Spleen (tissue), 11 donors: Measurements from ENCODE around the gene CD8B. TPM values are rescaled to one million over a fixed set of nuclear protein-coding genes. Genes with fewer than 3 reads are reported as not detected.
A peak's percentile ranks its signal among the peaks of the same experiment; 100 is the strongest.

Source experiments
- DNase-seq: peaks from one replicate; pipeline ENCODE4 v3.0.0-alpha.2; 2020
- H3K27ac ChIP-seq, 8 donors: fragments of 200-600 bp; sonication (generic) in 7 of 8; 1 replicate in 4 of 8; 2 replicates in 4 of 8; pipeline versions ENCODE4 v1.5.0 to v1.8.0; 2016 to 2021; ENCODE audit warnings: inconsistent platforms in 4 of 8, mild to moderate bottlenecking in 4 of 8, moderate library complexity in 1 of 8
- H3K27me3 ChIP-seq, 7 donors: fragments of 200-600 bp; sonication (generic) in 6 of 7; replicated peaks in 1 of 7; 1 replicate in 4 of 7; 2 replicates in 3 of 7; pipeline versions ENCODE4 v1.5.0 to v1.8.0; 2016 to 2021; ENCODE audit warnings: inconsistent platforms in 3 of 7, mild to moderate bottlenecking in 1 of 7
- H3K36me3 ChIP-seq, 6 donors: fragments of 200-600 bp; sonication (generic) in 5 of 6; 1 replicate in 4 of 6; 2 replicates in 2 of 6; pipeline versions ENCODE4 v1.5.0 to v1.8.0; 2016 to 2021; ENCODE audit warnings: inconsistent platforms in 2 of 6
- H3K4me1 ChIP-seq, 6 donors: fragments of 200-600 bp; sonication (generic) in 5 of 6; 1 replicate in 3 of 6; 2 replicates in 3 of 6; pipeline versions ENCODE4 v1.5.0 to v1.8.0; 2016 to 2021; ENCODE audit warnings: inconsistent platforms in 3 of 6
- H3K4me3 ChIP-seq, 8 donors: fragments of 200-600 bp; sonication (generic) in 7 of 8; 1 replicate in 4 of 8; 2 replicates in 4 of 8; pipeline versions ENCODE4 v1.5.0 to v1.8.0; 2016 to 2021; ENCODE audit warnings: inconsistent platforms in 4 of 8, mild to moderate bottlenecking in 4 of 8, moderate library complexity in 2 of 8
- H3K9me3 ChIP-seq, 8 donors: fragments of 200-600 bp; sonication (generic) in 7 of 8; 1 replicate in 4 of 8; 2 replicates in 4 of 8; pipeline versions ENCODE4 v1.5.0 to v1.8.0; 2016 to 2021; ENCODE audit warnings: inconsistent platforms in 4 of 8
- POLR2A ChIP-seq, 3 donors: fragments of 450-650 bp; IDR thresholded peaks; one replicate each; pipeline ENCODE4 v1.5.1; 2017; ENCODE audit warnings: antibody characterized with exemption in 3 of 3, mild to moderate bottlenecking in 1 of 3
- POLR2AphosphoS5 ChIP-seq, 3 donors: sonication (generic); formaldehyde crosslinking; IDR thresholded peaks; one replicate each; pipeline ENCODE4 v1.5.1; 2017; ENCODE audit warnings: antibody characterized with exemption in 3 of 3
- WGBS, 5 donors: extraction: QIAGEN DNeasy Blood & Tissue Kit in 3 of 5; methylation state at CpG; one replicate each; pipeline versions ENCODE4 v1.1.5 to v1.1.7; 2013 to 2018; 5-methylcytosine and 5-hydroxymethylcytosine counted together
- intact Hi-C: fragments of 100-400 bp; cut with DNase I; formaldehyde crosslinking; loops from one replicate; pipeline ENCODE4 v1.15.0; 2023; ENCODE audit warnings: low total_unique reads
- polyA plus RNA-seq, 3 donors: library from polyadenylated mRNA; stranded (reverse); fragments of 200-250 nt; gene quantifications; one replicate each; pipeline ENCODE4 v1.2.1, GENCODE V29; 2013
- total RNA-seq, 7 donors: library from RNA; depleted of rRNA in 3 of 7; stranded (reverse); fragments of >200 nt in 3 of 7; fragmentation: NEBNext Ultra II Directional in 4 of 7; extraction: Animal tissue kit (Norgen Biotek cat#: 25700) in 4 of 7; gene quantifications; one replicate each; pipeline versions ENCODE4 v1.1.0 to v1.2.1, GENCODE V29; 2016 to 2021
- TF ChIP-seq, protein P1 (sequence below), 11 experiments: fragments of 200-600 bp in 7 of 11; fragments of 450-650 bp in 4 of 11; sonication (generic) in 4 of 11; IDR thresholded peaks in 8 of 11; conservative IDR thresholded peaks in 3 of 11; 1 replicate in 7 of 11; 2 replicates in 4 of 11; pipeline versions ENCODE4 v1.4.0 to v1.8.0; 2016 to 2021; ENCODE audit warnings: antibody characterized with exemption in 11 of 11, inconsistent platforms in 4 of 11, mild to moderate bottlenecking in 1 of 11
- donor health status: healthy with polysubstance abuse.
- donor health status: DM: no; HTN: no; CAD: no; lungs with moderate emphysema.
- donor health status: DM: no; HTN: no; CAD: no.
- donor health status: Bipolar disorder and iron deficiency.
- donor health status: healthy.
- donor health status: DM: no; HTN: no; CAD: no.
- donor health status: DM: yes; HTN: yes; CAD: no.

The CD8B gene
- total and polyA plus RNA-seq, 10 donors: 5.0 to 24.3 (median 17.0) TPM

DNA sequence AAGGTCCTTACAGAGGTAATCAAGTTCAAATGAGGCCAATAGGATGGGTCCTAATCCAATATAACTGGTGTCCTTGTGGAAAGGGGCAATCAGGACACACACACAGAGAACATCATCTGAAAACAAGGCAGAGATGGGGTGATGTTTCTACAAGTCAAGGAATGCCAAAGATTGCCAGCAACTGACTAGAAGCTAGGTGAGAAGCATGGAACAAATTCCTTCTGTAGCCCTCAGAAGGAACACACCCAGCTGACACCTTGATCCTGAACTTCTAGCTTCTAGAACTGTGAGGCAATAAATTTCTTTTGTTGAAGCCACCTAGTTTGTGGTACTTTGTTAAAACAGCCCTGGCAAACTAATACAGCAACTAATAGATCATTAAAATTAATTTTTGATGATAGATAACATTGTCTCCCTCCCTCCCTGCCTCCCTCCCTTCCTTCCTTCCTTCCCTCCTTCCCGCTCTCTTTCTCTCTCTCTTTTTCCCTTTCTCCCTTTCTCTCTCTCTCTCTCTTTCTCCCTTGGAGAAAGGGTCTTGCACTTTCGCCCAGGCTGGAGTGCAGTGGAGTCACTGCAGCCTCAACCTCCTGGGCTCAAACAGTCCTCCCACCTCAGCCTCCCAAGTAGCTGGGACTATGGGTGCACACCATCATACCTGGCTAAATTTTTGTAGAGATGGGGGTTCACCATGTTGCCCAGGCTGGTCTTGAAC, 60.7 kb downstream of the CD8B start:
- no peak for DNase-seq
- WGBS, 5 donors: 73 to 88% (median 79%) methylated on average over 2 of the region's 2 CpGs
- TF ChIP-seq, protein P1, sequence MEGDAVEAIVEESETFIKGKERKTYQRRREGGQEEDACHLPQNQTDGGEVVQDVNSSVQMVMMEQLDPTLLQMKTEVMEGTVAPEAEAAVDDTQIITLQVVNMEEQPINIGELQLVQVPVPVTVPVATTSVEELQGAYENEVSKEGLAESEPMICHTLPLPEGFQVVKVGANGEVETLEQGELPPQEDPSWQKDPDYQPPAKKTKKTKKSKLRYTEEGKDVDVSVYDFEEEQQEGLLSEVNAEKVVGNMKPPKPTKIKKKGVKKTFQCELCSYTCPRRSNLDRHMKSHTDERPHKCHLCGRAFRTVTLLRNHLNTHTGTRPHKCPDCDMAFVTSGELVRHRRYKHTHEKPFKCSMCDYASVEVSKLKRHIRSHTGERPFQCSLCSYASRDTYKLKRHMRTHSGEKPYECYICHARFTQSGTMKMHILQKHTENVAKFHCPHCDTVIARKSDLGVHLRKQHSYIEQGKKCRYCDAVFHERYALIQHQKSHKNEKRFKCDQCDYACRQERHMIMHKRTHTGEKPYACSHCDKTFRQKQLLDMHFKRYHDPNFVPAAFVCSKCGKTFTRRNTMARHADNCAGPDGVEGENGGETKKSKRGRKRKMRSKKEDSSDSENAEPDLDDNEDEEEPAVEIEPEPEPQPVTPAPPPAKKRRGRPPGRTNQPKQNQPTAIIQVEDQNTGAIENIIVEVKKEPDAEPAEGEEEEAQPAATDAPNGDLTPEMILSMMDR (IDR thresholded peaks at IDR 0.05 in 8 of 11, conservative IDR thresholded peaks at IDR 0.05 in 3 of 11): no peak
- no peak for TF ChIP-seq POLR2A (IDR thresholded peaks at IDR 0.05)
- no peak for TF ChIP-seq POLR2AphosphoS5 (IDR thresholded peaks at IDR 0.05)
- no peak overlapping the region for H3K4me3 ChIP-seq
- H3K27ac ChIP-seq: no peak overlapping the region
- no peaks in the 10 kb centered on the region for H3K27me3 ChIP-seq
- H3K9me3 ChIP-seq: peaks cover 3 to 23% (median 19%) of the 10 kb centered on the region in 8 donors
- intact Hi-C loops: no loop called here
- H3K4me1 ChIP-seq: no peaks in the 10 kb centered on the region
- H3K36me3 ChIP-seq: peaks cover 0 to 20% (median 4%) of the 10 kb centered on the region in 6 donors

DNA sequence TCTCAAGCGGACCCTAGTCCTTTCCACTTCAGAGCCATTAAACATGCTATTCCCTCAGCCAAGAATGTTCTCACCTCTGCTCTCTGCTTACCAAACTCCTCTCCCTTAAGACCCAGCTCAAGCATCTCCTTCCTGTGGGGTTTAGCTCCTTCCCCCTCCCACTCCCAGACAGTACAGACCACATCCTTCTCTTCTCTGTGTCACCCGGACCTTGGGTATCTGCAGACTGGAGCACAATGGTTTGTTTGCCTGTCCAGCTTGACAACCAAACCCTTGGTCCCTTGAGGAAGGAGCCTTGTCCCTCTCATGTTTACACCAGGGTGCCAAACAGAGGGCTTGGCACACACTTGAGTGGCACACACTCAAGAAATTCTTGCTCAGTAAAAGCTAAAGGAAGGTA, 66.8 kb downstream of the CD8B start:
- whole genome bisulfite sequencing, 5 donors: 45 to 63% (median 57%) methylated on average over 2 of the region's 2 CpGs
- peaks cover 3 to 35% (median 28%) of the 10 kb centered on the region in 8 donors for H3K9me3 ChIP-seq
- H3K36me3 ChIP-seq: peaks cover 0 to 33% (median 5%) of the 10 kb centered on the region in 6 donors
- H3K4me3 ChIP-seq: no peak overlapping the region
- peaks cover 0 to 43% (median 31%) of the 10 kb centered on the region in 7 donors for H3K27me3 ChIP-seq
- intact Hi-C loops: no loop called here
- H3K27ac ChIP-seq: peak overlapping the region in 4 of 8 donors; percentile 16 to 94 (median 49)
- H3K4me1 ChIP-seq: peaks cover 10 to 44% (median 29%) of the 10 kb centered on the region in 6 donors
- TF ChIP-seq POLR2A (IDR thresholded peaks at IDR 0.05) (no peak), POLR2AphosphoS5 (IDR thresholded peaks at IDR 0.05) (peak in 1 of 3 donors; percentile 17)
- TF ChIP-seq, protein P1 (IDR thresholded peaks at IDR 0.05 in 8 of 11, conservative IDR thresholded peaks at IDR 0.05 in 3 of 11): no peak
- DNase-seq: no peak

- peaks cover 0 to 33% (median 5%) of the 10 kb centered on the region in 6 donors for H3K36me3 ChIP-seq
- peak overlapping the region in 5 of 8 donors; percentile 12 to 94 (median 86) for H3K27ac ChIP-seq
- H3K27me3 ChIP-seq: peaks cover 0 to 54% (median 42%) of the 10 kb centered on the region in 7 donors
- intact Hi-C loops: no loop called here
- peak overlapping the region in 1 of 8 donors; percentile 9 for H3K4me3 ChIP-seq
- H3K9me3 ChIP-seq: peaks cover 3 to 35% (median 28%) of the 10 kb centered on the region in 8 donors
- no peak for DNase-seq
- peak in 1 of 3 donors; percentile 26 for TF ChIP-seq POLR2AphosphoS5 (IDR thresholded peaks at IDR 0.05)
- no peak for TF ChIP-seq POLR2A (IDR thresholded peaks at IDR 0.05)
- TF ChIP-seq, protein P1 (IDR thresholded peaks at IDR 0.05 in 8 of 11, conservative IDR thresholded peaks at IDR 0.05 in 3 of 11): no peak
- WGBS, 5 donors: 69 to 74% (median 73%) methylated on average over 4 of the region's 4 CpGs
- H3K4me1 ChIP-seq: peaks cover 10 to 55% (median 40%) of the 10 kb centered on the region in 6 donors
Measured at GRCh38 chr2:86793752-86794151, 67.9 kb downstream of the CD8B start.

GRCh38 chr2:86791573-86791972, 70.1 kb downstream of the CD8B start:
- DNase-seq: peak; percentile 77
- peak overlapping the region; percentile 43 to 77 (median 48) for H3K4me3 ChIP-seq
- 38 to 50% (median 41%) methylated on average over 7 of the region's 7 CpGs for WGBS, 5 donors

More at GRCh38 chr2:86791573-86791972, 70.1 kb downstream of the CD8B start:
- no peak for TF ChIP-seq POLR2A (IDR thresholded peaks at IDR 0.05)
- TF ChIP-seq POLR2AphosphoS5 (IDR thresholded peaks at IDR 0.05): no peak
- TF ChIP-seq, protein P1 (IDR thresholded peaks at IDR 0.05 in 8 of 11, conservative IDR thresholded peaks at IDR 0.05 in 3 of 11): no peak
- peaks cover 0 to 20% (median 3%) of the 10 kb centered on the region in 6 donors for H3K36me3 ChIP-seq
- H3K27ac ChIP-seq: peak overlapping the region; percentile 75 to 94 (median 86)
- intact Hi-C loops: no loop called here
- H3K27me3 ChIP-seq: peaks cover 0 to 63% (median 44%) of the 10 kb centered on the region in 7 donors
- peaks cover 10 to 74% (median 49%) of the 10 kb centered on the region in 6 donors for H3K4me1 ChIP-seq
- H3K9me3 ChIP-seq: peaks cover 2 to 18% (median 15%) of the 10 kb centered on the region in 8 donors
